IPS-20b (cell line): ENCODE results near the gene COPZ2.
"Not testable (repeated sequence)": the region's sequence is repeated elsewhere in the genome, so short reads cannot be mapped to it uniquely, and the experiment has no call there.

Experiments used
- H3K27ac ChIP-seq: one replicate; pipeline ENCODE4 v1.5.1; 2013; ENCODE audit warnings: low read length
- H3K27me3 ChIP-seq: 2 replicates; pipeline ENCODE4 v1.6.1; 2013; ENCODE audit warnings: mild to moderate bottlenecking, low read length, inconsistent platforms; ENCODE audit not compliant: insufficient read depth
- H3K36me3 ChIP-seq: 2 replicates; pipeline ENCODE4 v1.6.1; 2013; ENCODE audit warnings: low read depth, mild to moderate bottlenecking, inconsistent platforms, low read length, moderate library complexity; ENCODE audit not compliant: insufficient read depth
- H3K4me1 ChIP-seq: 2 replicates; pipeline ENCODE4 v1.6.1; 2013; ENCODE audit warnings: mild to moderate bottlenecking, control low read depth, inconsistent platforms, low read length, moderate library complexity; ENCODE audit not compliant: insufficient read depth
- H3K4me3 ChIP-seq: 2 replicates; pipeline ENCODE4 v1.5.1; 2013; ENCODE audit warnings: mild to moderate bottlenecking, low read length, inconsistent platforms
- H3K9ac ChIP-seq: 2 replicates; pipeline ENCODE4 v1.6.1; 2013; ENCODE audit warnings: low read depth, mild to moderate bottlenecking, inconsistent platforms, low read length, moderate library complexity
- H3K9me3 ChIP-seq: 2 replicates; pipeline ENCODE4 v1.6.1; 2013; ENCODE audit warnings: mild to moderate bottlenecking, low read depth, low read length, inconsistent platforms; ENCODE audit not compliant: insufficient read depth

Gene COPZ2

GRCh38 chr17:48001657-48002056 is 35.9 kb downstream of the COPZ2 start:
- H3K4me1 ChIP-seq, result peaks cover 30% of the 10 kb centered on the region; the same call in 1 of the 2 replicates
- not testable (repeated sequence) for H3K4me3 ChIP-seq, H3K9ac ChIP-seq

GRCh38 chr17:48001197-48001596 is 36.4 kb downstream of the COPZ2 start:
- H3K4me1 ChIP-seq, result peaks cover 30% of the 10 kb centered on the region; the same call in 1 of the 2 replicates
- no peak overlapping the region for H3K9ac ChIP-seq
- no peak overlapping the region for H3K27ac ChIP-seq

More at GRCh38 chr17:48001657-48002056, 35.9 kb downstream of the COPZ2 start:
- not testable (repeated sequence) for H3K27me3 ChIP-seq, H3K27ac ChIP-seq, H3K36me3 ChIP-seq, H3K9me3 ChIP-seq

GRCh38 chr17:47999582-47999981 is 38.0 kb downstream of the COPZ2 start:
- Histone ChIP-seq H3K4me3 (no peak overlapping the region), H3K9ac (no peak overlapping the region), H3K36me3 (no peaks in the 10 kb centered on the region), H3K9me3 (no peaks in the 10 kb centered on the region), H3K27me3 (no peaks in the 10 kb centered on the region), H3K27ac (no peak overlapping the region), H3K4me1 (peaks cover 35% of the 10 kb centered on the region; the same call in 1 of the 2 replicates)

More at GRCh38 chr17:48001197-48001596, 36.4 kb downstream of the COPZ2 start:
- Histone ChIP-seq H3K27me3 (no peaks in the 10 kb centered on the region), H3K4me3 (no peak overlapping the region), H3K9me3 (no peaks in the 10 kb centered on the region), H3K36me3 (no peaks in the 10 kb centered on the region)

GRCh38 chr17:47998044-47998443 is 39.6 kb downstream of the COPZ2 start:
- Histone ChIP-seq H3K9me3 (no peaks in the 10 kb centered on the region), H3K27me3 (no peaks in the 10 kb centered on the region), H3K4me3 (no peak overlapping the region), H3K4me1 (peaks cover 23% of the 10 kb centered on the region; the same call in 1 of the 2 replicates), H3K27ac (no peak overlapping the region), H3K9ac (no peak overlapping the region), H3K36me3 (no peaks in the 10 kb centered on the region)

GRCh38 chr17:47997586-47997985 is 40.0 kb downstream of the COPZ2 start:
- Histone ChIP-seq H3K36me3 (no peaks in the 10 kb centered on the region), H3K27me3 (no peaks in the 10 kb centered on the region), H3K4me1 (peaks cover 19% of the 10 kb centered on the region; the same call in 1 of the 2 replicates), H3K9me3 (no peaks in the 10 kb centered on the region), H3K9ac (no peak overlapping the region), H3K27ac (no peak overlapping the region), H3K4me3 (no peak overlapping the region)

- no peaks in the 10 kb centered on the region for H3K36me3 ChIP-seq
- no peak overlapping the region for H3K27ac ChIP-seq
- no peaks in the 10 kb centered on the region for H3K27me3 ChIP-seq
- no peak overlapping the region for H3K4me3 ChIP-seq
- H3K9me3 ChIP-seq, result no peaks in the 10 kb centered on the region
- no peak overlapping the region for H3K9ac ChIP-seq
- peaks cover 18% of the 10 kb centered on the region; the same call in 1 of the 2 replicates for H3K4me1 ChIP-seq
Measured at GRCh38 chr17:47996201-47996600, 41.4 kb downstream of the COPZ2 start.

GRCh38 chr17:47995241-47995935 is 42.2 kb downstream of the COPZ2 start:
- peaks cover 24% of the 10 kb centered on the region; the same call in 1 of the 2 replicates for H3K4me1 ChIP-seq
- H3K27me3 ChIP-seq, result no peaks in the 10 kb centered on the region
- no peaks in the 10 kb centered on the region for H3K9me3 ChIP-seq
- H3K4me3 ChIP-seq, result no peak overlapping the region
- no peak overlapping the region for H3K9ac ChIP-seq
- no peaks in the 10 kb centered on the region for H3K36me3 ChIP-seq
- H3K27ac ChIP-seq, result no peak overlapping the region

GRCh38 chr17:47994724-47995123 is 42.9 kb downstream of the COPZ2 start:
- Histone ChIP-seq H3K27me3 (no peaks in the 10 kb centered on the region), H3K27ac (no peak overlapping the region), H3K9me3 (no peaks in the 10 kb centered on the region), H3K36me3 (no peaks in the 10 kb centered on the region), H3K4me1 (peaks cover 24% of the 10 kb centered on the region; the same call in 1 of the 2 replicates), H3K9ac (no peak overlapping the region), H3K4me3 (no peak overlapping the region)

GRCh38 chr17:47993964-47994363 is 43.6 kb downstream of the COPZ2 start:
- Histone ChIP-seq H3K27ac (no peak overlapping the region), H3K36me3 (no peaks in the 10 kb centered on the region), H3K4me1 (peaks cover 24% of the 10 kb centered on the region; the same call in 1 of the 2 replicates), H3K4me3 (no peak overlapping the region), H3K9ac (no peak overlapping the region), H3K9me3 (no peaks in the 10 kb centered on the region), H3K27me3 (no peaks in the 10 kb centered on the region)

GRCh38 chr17:47993031-47993564 is 44.5 kb downstream of the COPZ2 start:
- peaks cover 24% of the 10 kb centered on the region; the same call in 1 of the 2 replicates for H3K4me1 ChIP-seq
- no peak overlapping the region for H3K4me3 ChIP-seq
- no peaks in the 10 kb centered on the region for H3K27me3 ChIP-seq

GRCh38 chr17:47992216-47992615 is 45.4 kb downstream of the COPZ2 start:
- Histone ChIP-seq H3K27me3 (no peaks in the 10 kb centered on the region), H3K9me3 (no peaks in the 10 kb centered on the region), H3K27ac (peak overlapping the region; percentile 17), H3K4me3 (no peak overlapping the region), H3K36me3 (no peaks in the 10 kb centered on the region), H3K4me1 (peaks cover 30% of the 10 kb centered on the region; the same call in 1 of the 2 replicates), H3K9ac (no peak overlapping the region)

More at GRCh38 chr17:47993031-47993564, 44.5 kb downstream of the COPZ2 start:
- H3K9ac ChIP-seq, result no peak overlapping the region
- no peak overlapping the region for H3K27ac ChIP-seq
- H3K9me3 ChIP-seq, result no peaks in the 10 kb centered on the region
- no peaks in the 10 kb centered on the region for H3K36me3 ChIP-seq
